ENCODE measurements around the gene OPA3. TPM values are rescaled to one million over a fixed set of nuclear protein-coding genes. Genes with fewer than 3 reads are reported as not detected.

OPA3 gene
- total and polyA plus RNA-seq, 4 donors: 3.5 to 13.6 (median 7.7) TPM

- Histone ChIP-seq H3K27ac (ENCODE audit: low read depth in 1 of 2, low read length in 1 of 2) (no peak overlapping the region), H3K9ac (ENCODE audit: insufficient read depth in 1 of 2, low read length in 2 of 2) (no peak overlapping the region), H3K36me3 (ENCODE audit: control insufficient read depth in 4 of 4, insufficient read depth in 4 of 4, low read length in 4 of 4) (peaks cover 3 to 46% (median 13%) of the 10 kb centered on the region in 4 donors), H3K4me3 (no peak overlapping the region), H3K27me3 (ENCODE audit: control insufficient read depth in 3 of 3, insufficient read depth in 3 of 3, low read length in 2 of 3) (no peaks in the 10 kb centered on the region), H3K9me3 (ENCODE audit: control insufficient read depth in 4 of 4, insufficient read depth in 3 of 4, low read length in 3 of 4) (no peaks in the 10 kb centered on the region), H3K4me1 (ENCODE audit: control insufficient read depth in 5 of 5, insufficient read depth in 5 of 5, low read length in 5 of 5) (peaks cover 0 to 15% (median 0%) of the 10 kb centered on the region in 5 donors)
- 90 to 92% methylated on average over 48 to 50 of the region's 50 CpGs for WGBS, 2 donors
- no peak for TF ChIP-seq CTCF (IDR thresholded peaks at IDR 0.05; ENCODE audit: control extremely low read depth, extremely low read depth)
- DNase-seq: no peak
- ATAC-seq (ENCODE audit: insufficient read depth, low FRiP score): no peak
Observed at GRCh38 chr19:45517641-45518468, 66.7 kb downstream of the OPA3 start.

- 66 to 73% methylated on average over 7 of the region's 7 CpGs for WGBS, 2 donors
- Histone ChIP-seq H3K9me3 (ENCODE audit: control insufficient read depth in 4 of 4, insufficient read depth in 3 of 4, low read length in 3 of 4) (no peaks in the 10 kb centered on the region), H3K9ac (ENCODE audit: insufficient read depth in 1 of 2, low read length in 2 of 2) (no peak overlapping the region), H3K27me3 (ENCODE audit: control insufficient read depth in 3 of 3, insufficient read depth in 3 of 3, low read length in 2 of 3) (no peaks in the 10 kb centered on the region), H3K27ac (ENCODE audit: low read depth in 1 of 2, low read length in 1 of 2) (no peak overlapping the region), H3K4me3 (no peak overlapping the region), H3K4me1 (ENCODE audit: control insufficient read depth in 5 of 5, insufficient read depth in 5 of 5, low read length in 5 of 5) (peaks cover 0 to 15% (median 0%) of the 10 kb centered on the region in 5 donors), H3K36me3 (ENCODE audit: control insufficient read depth in 4 of 4, insufficient read depth in 4 of 4, low read length in 4 of 4) (peaks cover 3 to 41% (median 11%) of the 10 kb centered on the region in 4 donors)
- no peak for ATAC-seq (ENCODE audit: insufficient read depth, low FRiP score)
- no peak for DNase-seq
- no peak for TF ChIP-seq CTCF (IDR thresholded peaks at IDR 0.05; ENCODE audit: control extremely low read depth, extremely low read depth)
Observed at GRCh38 chr19:45517238-45517637, 67.4 kb downstream of the OPA3 start.

- H3K4me3 ChIP-seq: no peak overlapping the region
- 32 to 67% methylated on average over 9 of the region's 9 CpGs for WGBS, 2 donors
- peak; percentile 24 for ATAC-seq (ENCODE audit: insufficient read depth, low FRiP score)
- H3K27me3 ChIP-seq (ENCODE audit: control insufficient read depth in 3 of 3, insufficient read depth in 3 of 3, low read length in 2 of 3): no peaks in the 10 kb centered on the region
- DNase-seq: peak in 1 of 3 donors; percentile 11
- H3K27ac ChIP-seq (ENCODE audit: low read depth in 1 of 2, low read length in 1 of 2): peak overlapping the region in 1 of 2 donors; percentile 75
- TF ChIP-seq CTCF (IDR thresholded peaks at IDR 0.05; ENCODE audit: control extremely low read depth, extremely low read depth): no peak
- H3K9ac ChIP-seq (ENCODE audit: insufficient read depth in 1 of 2, low read length in 2 of 2): no peak overlapping the region
- peaks cover 0 to 15% (median 2%) of the 10 kb centered on the region in 5 donors for H3K4me1 ChIP-seq (ENCODE audit: control insufficient read depth in 5 of 5, insufficient read depth in 5 of 5, low read length in 5 of 5)
- no peaks in the 10 kb centered on the region for H3K9me3 ChIP-seq (ENCODE audit: control insufficient read depth in 4 of 4, insufficient read depth in 3 of 4, low read length in 3 of 4)
- peaks cover 3 to 30% (median 8%) of the 10 kb centered on the region in 4 donors for H3K36me3 ChIP-seq (ENCODE audit: control insufficient read depth in 4 of 4, insufficient read depth in 4 of 4, low read length in 4 of 4)
Observed at GRCh38 chr19:45515807-45516401, 68.7 kb downstream of the OPA3 start.
